IMR-90 (cell line): ENCODE measurements around the gene ADPRHL1. TPM values are rescaled to one million over a fixed set of nuclear protein-coding genes. Genes with fewer than 3 reads are reported as not detected.

Source experiments
- ATAC-seq: fragments of 200-7000 bp; cut with Tn5 transposase; 2 replicates; pipeline ENCODE4 v1.9.1; 2020; ENCODE audit warnings: low read depth, mild to moderate bottlenecking, moderate library complexity
- BruUV-seq: library from RNA; stranded (reverse); fragments of 400-500 nt; replicated peaks from 2 replicates; lab custom pipeline; 2021; lab: Mats Ljungman, UMichigan
- CTCF ChIA-PET: fragments of 300-600 bp; formaldehyde crosslinking; extraction: SDS; loops from one replicate; lab custom pipeline; 2021; ENCODE audit warnings: antibody characterized with exemption; lab: Yijun Ruan, JAX
- POLR2A ChIA-PET: fragments of 300-600 bp; sonication (Branson Sonifier 250); formaldehyde crosslinking; loops from one replicate; lab custom pipeline; 2022; ENCODE audit warnings: antibody characterized with exemption; ENCODE audit not compliant: unreplicated experiment; lab: Charles Lee
- DNase-seq: peaks from one replicate; pipeline ENCODE4 v3.0.0; 2013
- H2AFZ ChIP-seq: replicated peaks from 2 replicates; pipeline ENCODE3; 2013; ENCODE audit warnings: low read length, mild to moderate bottlenecking; ENCODE audit not compliant: poor library complexity
- H2AK5ac ChIP-seq: 2 replicates; pipeline ENCODE4 v1.6.1; 2013; ENCODE audit warnings: low read depth, low read length, inconsistent platforms
- H2AK9ac ChIP-seq: replicated peaks from 2 replicates; pipeline ENCODE3; 2013; ENCODE audit warnings: mild to moderate bottlenecking, low read depth, low read length, moderate library complexity; ENCODE audit not compliant: poor library complexity
- H2BK120ac ChIP-seq: 2 replicates; pipeline ENCODE4 v1.6.1; 2013; ENCODE audit warnings: low read depth, low read length, inconsistent platforms
- H2BK15ac ChIP-seq: 3 replicates; pipeline ENCODE4 v1.6.1; 2013; ENCODE audit warnings: low read depth, low read length, inconsistent platforms
- H2BK20ac ChIP-seq: 2 replicates; pipeline ENCODE4 v1.6.1; 2013; ENCODE audit warnings: low read depth, mild to moderate bottlenecking, inconsistent platforms, low read length, moderate library complexity
- H2BK5ac ChIP-seq: 2 replicates; pipeline ENCODE4 v1.6.1; 2013; ENCODE audit warnings: mild to moderate bottlenecking, low read depth, low read length, inconsistent platforms; ENCODE audit not compliant: poor library complexity, severe bottlenecking
- H3K14ac ChIP-seq: replicated peaks from 2 replicates; pipeline ENCODE4 v1.6.1; 2013; ENCODE audit warnings: low read depth, low read length, inconsistent platforms
- H3K18ac ChIP-seq: 2 replicates; pipeline ENCODE4 v1.6.1; 2013; ENCODE audit warnings: low read depth, low read length, control low read depth
- H3K23ac ChIP-seq: 2 replicates; pipeline ENCODE4 v1.6.1; 2013; ENCODE audit warnings: low read depth, low read length, inconsistent platforms
- H3K27ac ChIP-seq: 2 replicates; pipeline ENCODE4 v1.5.1; 2013; ENCODE audit warnings: mild to moderate bottlenecking, control low read depth, low read length; ENCODE audit not compliant: insufficient read depth
- H3K27me3 ChIP-seq: 2 replicates; pipeline ENCODE4 v1.6.1; 2013; ENCODE audit warnings: low read length; ENCODE audit not compliant: control insufficient read depth, insufficient read depth
- H3K36me3 ChIP-seq: 2 replicates; pipeline ENCODE4 v1.6.1; 2013; ENCODE audit warnings: low read length, mixed read lengths; ENCODE audit not compliant: control insufficient read depth, insufficient read depth
- H3K4ac ChIP-seq: 2 replicates; pipeline ENCODE4 v1.6.1; 2013; ENCODE audit warnings: low read depth, low read length, inconsistent platforms
- H3K4me1 ChIP-seq: 2 replicates; pipeline ENCODE4 v1.6.1; 2013; ENCODE audit warnings: low read length, mixed read lengths; ENCODE audit not compliant: control insufficient read depth, insufficient read depth
- H3K4me2 ChIP-seq: 2 replicates; pipeline ENCODE4 v1.6.1; 2013; ENCODE audit warnings: low read depth, mild to moderate bottlenecking, control low read depth, low read length, moderate library complexity
- H3K4me3 ChIP-seq: 2 replicates; pipeline ENCODE4 v1.5.1; 2013; ENCODE audit warnings: low read depth, mild to moderate bottlenecking, control low read depth, low read length, moderate library complexity; ENCODE audit not compliant: insufficient read depth
- H3K56ac ChIP-seq: 2 replicates; pipeline ENCODE4 v1.6.1; 2013; ENCODE audit warnings: low read length, inconsistent platforms; ENCODE audit not compliant: insufficient read depth; ENCODE audit errors: extremely low read depth
- H3K79me1 ChIP-seq, 2 experiments: 2 replicates each; pipeline ENCODE4 v1.6.1; 2013; ENCODE audit warnings: low read length in 2 of 2, inconsistent platforms in 1 of 2, low read depth in 1 of 2
- H3K9ac ChIP-seq: 2 replicates; pipeline ENCODE4 v1.6.1; 2013; ENCODE audit warnings: low read depth, low read length, control low read depth
- H3K9me1 ChIP-seq: 2 replicates; pipeline ENCODE4 v1.6.1; 2013; ENCODE audit warnings: low read length, inconsistent platforms; ENCODE audit not compliant: insufficient read depth
- H3K9me3 ChIP-seq: 2 replicates; pipeline ENCODE4 v1.6.1; 2013; ENCODE audit warnings: low read length; ENCODE audit not compliant: control insufficient read depth, insufficient read depth
- H4K20me1 ChIP-seq: 2 replicates; pipeline ENCODE4 v1.6.1; 2013; ENCODE audit warnings: low read length, inconsistent platforms; ENCODE audit not compliant: insufficient read depth
- H4K5ac ChIP-seq: 2 replicates; pipeline ENCODE4 v1.6.1; 2013; ENCODE audit warnings: mild to moderate bottlenecking, low read depth, low read length, control low read depth
- H4K8ac ChIP-seq, 2 experiments: 2 replicates each; pipeline ENCODE4 v1.6.1; 2013; ENCODE audit warnings: low read depth in 2 of 2, low read length in 2 of 2, control low read depth in 1 of 2, inconsistent platforms in 1 of 2
- H4K91ac ChIP-seq: 2 replicates; pipeline ENCODE4 v1.6.1; 2013; ENCODE audit warnings: low read depth, low read length, inconsistent platforms; ENCODE audit not compliant: insufficient read depth
- BHLHE40 ChIP-seq: fragments of 150-350 bp; IDR thresholded peaks from 2 replicates; pipeline ENCODE4 v1.6.1; 2016; ENCODE audit warnings: mild to moderate bottlenecking, low read depth, low read length
- CEBPB ChIP-seq: IDR thresholded peaks from 2 replicates; pipeline ENCODE4 v1.6.1; 2012; ENCODE audit warnings: low read depth, low read length, improper control_type of control experiment
- MAFK ChIP-seq: IDR thresholded peaks from 2 replicates; pipeline ENCODE4 v1.6.1; 2012; ENCODE audit warnings: low read depth, low read length, improper control_type of control experiment
- MAZ ChIP-seq: IDR thresholded peaks from 2 replicates; pipeline ENCODE4 v1.6.1; 2012; ENCODE audit warnings: low read depth, mild to moderate bottlenecking, low read length, improper control_type of control experiment, moderate library complexity, borderline replicate concordance
- POLR2A ChIP-seq: IDR thresholded peaks from 2 replicates; pipeline ENCODE4 v1.6.1; 2012; ENCODE audit warnings: mild to moderate bottlenecking, low read depth, low read length
- SMC3 ChIP-seq: fragments of 150-350 bp; IDR thresholded peaks from 2 replicates; pipeline ENCODE4 v1.6.1; 2016; ENCODE audit warnings: low read depth, mild to moderate bottlenecking, antibody characterized with exemption, low read length, moderate library complexity
- WGBS, 2 experiments: methylation state at CpG; one replicate each; pipeline versions ENCODE4 v1.1.5 to v1.1.7; 2013; ENCODE audit warnings: missing lambda C conversion rate in 2 of 2; ENCODE audit not compliant: insufficient read length in 1 of 2; ENCODE audit errors: extremely low coverage in 2 of 2; 5-methylcytosine and 5-hydroxymethylcytosine counted together
- dilution Hi-C: fragments of 300-500 bp; cut with HindIII; formaldehyde crosslinking; loops from one replicate; pipeline ENCODE4 v1.14.3; 2018; ENCODE audit warnings: low sequenced_read_pairs; ENCODE audit not compliant: unreplicated experiment
- in situ Hi-C: fragments of 300-500 bp; cut with MboI; formaldehyde crosslinking; loops from 3 replicates; pipeline ENCODE4 v1.14.3; 2019; ENCODE audit warnings: low sequenced_read_pairs, inconsistent platforms, mixed read lengths
- intact Hi-C: fragments of 100-400 bp; cut with micrococcal nuclease; formaldehyde crosslinking; loops from 2 replicates; pipeline ENCODE4 v1.10.0; 2022
- polyA plus RNA-seq, 3 experiments: library from polyadenylated mRNA; depleted of rRNA; stranded (reverse); fragments of >200 nt; gene quantifications; 2 replicates each; pipeline ENCODE4 v1.2.3, GENCODE V29; 2012; ENCODE audit warnings: low replicate concordance in 1 of 3
- total RNA-seq: library from RNA; depleted of rRNA; stranded (reverse); fragments of >200 nt; gene quantifications from 2 replicates; pipeline ENCODE4 v1.2.3, GENCODE V29; 2012
- TF ChIP-seq, protein P1 (sequence below): fragments of 150-350 bp; IDR thresholded peaks from 2 replicates; pipeline ENCODE4 v1.6.1; 2016; ENCODE audit warnings: low read depth, mild to moderate bottlenecking, low read length, moderate library complexity, borderline replicate concordance

ADPRHL1 gene
- total and polyA plus RNA-seq, 2 of the 4 experiments (the other 2 are of a cell fraction), result 0.36 to 0.67 TPM

GRCh38 chr13:113442354-113442984, 10.8 kb downstream of the ADPRHL1 start:
- no peaks in the 10 kb centered on the region; the same call in 1 of the 2 replicates for H3K4me1 ChIP-seq
- H3K4me2 ChIP-seq, result no peak overlapping the region
- DNase-seq, result no peak
- TF ChIP-seq, protein P1, sequence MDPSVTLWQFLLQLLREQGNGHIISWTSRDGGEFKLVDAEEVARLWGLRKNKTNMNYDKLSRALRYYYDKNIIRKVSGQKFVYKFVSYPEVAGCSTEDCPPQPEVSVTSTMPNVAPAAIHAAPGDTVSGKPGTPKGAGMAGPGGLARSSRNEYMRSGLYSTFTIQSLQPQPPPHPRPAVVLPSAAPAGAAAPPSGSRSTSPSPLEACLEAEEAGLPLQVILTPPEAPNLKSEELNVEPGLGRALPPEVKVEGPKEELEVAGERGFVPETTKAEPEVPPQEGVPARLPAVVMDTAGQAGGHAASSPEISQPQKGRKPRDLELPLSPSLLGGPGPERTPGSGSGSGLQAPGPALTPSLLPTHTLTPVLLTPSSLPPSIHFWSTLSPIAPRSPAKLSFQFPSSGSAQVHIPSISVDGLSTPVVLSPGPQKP, result no peak
- TF ChIP-seq MAFK (no peak), MAZ (no peak), POLR2A (no peak), SMC3 (no peak), BHLHE40 (no peak), CEBPB (no peak)
- no peak overlapping the region for H2BK20ac ChIP-seq
- H4K8ac ChIP-seq, result no peak overlapping the region
- H3K18ac ChIP-seq, result no peak overlapping the region
- ChIA-PET POLR2A (no interaction called here), CTCF (no interaction called here)
- no peak overlapping the region for H3K4ac ChIP-seq
- 100% methylated on average over 4 of the region's 10 CpGs; no CpG with 5 or more reads in 1 of the 2 experiments for whole genome bisulfite sequencing, 2 experiments
- no peaks in the 10 kb centered on the region for H3K27me3 ChIP-seq
- in situ Hi-C loops (no loop called here), dilution Hi-C loops (no loop called here), intact Hi-C loops (no loop called here)
- peaks cover 6% of the 10 kb centered on the region for H3K9me1 ChIP-seq
- H2BK120ac ChIP-seq, result no peak overlapping the region
- ATAC-seq, result no peak
- no peak overlapping the region for H2AFZ ChIP-seq
- no peak overlapping the region for H2BK5ac ChIP-seq
- peaks cover 7% of the 10 kb centered on the region; the same call in 1 of the 2 replicates for H3K36me3 ChIP-seq
- no peak overlapping the region for H3K14ac ChIP-seq
- BruUV-seq, result no TSS peak
- H2AK5ac ChIP-seq, result no peak overlapping the region
- no peak overlapping the region for H3K23ac ChIP-seq
- H4K91ac ChIP-seq, result no peak overlapping the region
- H4K5ac ChIP-seq, result no peak overlapping the region
- H3K27ac ChIP-seq, result no peak overlapping the region
- no peak overlapping the region for H2BK15ac ChIP-seq
- H3K9ac ChIP-seq, result no peak overlapping the region
- H2AK9ac ChIP-seq, result no peak overlapping the region
- no peak overlapping the region for H3K56ac ChIP-seq
- no peaks in the 10 kb centered on the region for H4K20me1 ChIP-seq
- H3K9me3 ChIP-seq, result no peaks in the 10 kb centered on the region
- no peak overlapping the region for H3K4me3 ChIP-seq
- peaks cover 0 to 3% of the 10 kb centered on the region in 2 experiments; a peak in 1 of 4 replicates for H3K79me1 ChIP-seq
